Peyer's patch (tissue), 4 donors: ENCODE data around the gene ATP9B. TPM values are rescaled to one million over a fixed set of nuclear protein-coding genes. Genes with fewer than 3 reads are reported as not detected.

Experiments used
- DNase-seq, 3 donors: peaks; one replicate each; pipeline ENCODE4 v3.0.0-alpha.2; 2017 to 2019
- H3K27ac ChIP-seq, 4 donors: fragments of 200-600 bp; sonication (generic); one replicate each; pipeline ENCODE4 v1.5.1; 2016 to 2019
- H3K27me3 ChIP-seq, 2 donors: fragments of 200-600 bp; sonication (generic); one replicate each; pipeline ENCODE4 v1.5.1; 2019
- H3K36me3 ChIP-seq, 3 donors: fragments of 200-600 bp; sonication (generic); one replicate each; pipeline ENCODE4 v1.5.1; 2016 to 2019
- H3K4me1 ChIP-seq, 4 donors: fragments of 200-600 bp; sonication (generic); one replicate each; pipeline ENCODE4 v1.5.1; 2016 to 2019
- H3K4me3 ChIP-seq, 4 donors: fragments of 200-600 bp; sonication (generic); 1 replicate in 3 of 4; 2 replicates in 1 of 4; pipeline ENCODE4 v1.5.1; 2016 to 2019; ENCODE audit warnings: mild to moderate bottlenecking in 1 of 4
- H3K9me3 ChIP-seq, 4 donors: fragments of 200-600 bp; sonication (generic); one replicate each; pipeline ENCODE4 v1.5.1; 2016 to 2019; ENCODE audit warnings: mild to moderate bottlenecking in 1 of 4
- CTCF ChIP-seq, 6 experiments: fragments of 450-650 bp in 4 of 6; fragments of 200-600 bp in 2 of 6; sonication (generic) in 1 of 6; IDR thresholded peaks; one replicate each; pipeline ENCODE4 v1.5.1; 2017 to 2019; ENCODE audit warnings: antibody characterized with exemption in 6 of 6, mild to moderate bottlenecking in 3 of 6, moderate library complexity in 1 of 6
- POLR2A ChIP-seq, 2 donors: fragments of 450-650 bp; IDR thresholded peaks; one replicate each; pipeline ENCODE4 v1.5.1; 2017; ENCODE audit warnings: antibody characterized with exemption in 2 of 2, mild to moderate bottlenecking in 2 of 2, moderate library complexity in 2 of 2
- total RNA-seq, 4 donors: library from RNA; depleted of rRNA; stranded (reverse); fragments of >200 nt; gene quantifications; one replicate each; pipeline ENCODE4 v1.1.0, GENCODE V29; 2016

Gene ATP9B
- total RNA-seq, 4 donors from 2014 or later: 37.5 to 107 (median 61.9) TPM

- H3K4me1 ChIP-seq: no peaks in the 10 kb centered on the region
- no peak overlapping the region for H3K4me3 ChIP-seq
- no peak for DNase-seq
- H3K27ac ChIP-seq: no peak overlapping the region
- no peaks in the 10 kb centered on the region for H3K27me3 ChIP-seq
- TF ChIP-seq CTCF (IDR thresholded peaks at IDR 0.05) (no peak), POLR2A (IDR thresholded peaks at IDR 0.05) (no peak)
- H3K9me3 ChIP-seq: no peaks in the 10 kb centered on the region
- peaks cover 0 to 16% (median 0%) of the 10 kb centered on the region in 3 donors for H3K36me3 ChIP-seq
Observed at GRCh38 chr18:79365701-79366100, 296.5 kb downstream of the ATP9B start.

GRCh38 chr18:79366177-79367094, 297.2 kb downstream of the ATP9B start:
- no peak overlapping the region for H3K4me3 ChIP-seq
- H3K36me3 ChIP-seq: peaks cover 0 to 11% (median 0%) of the 10 kb centered on the region in 3 donors
- no peak for DNase-seq
- no peaks in the 10 kb centered on the region for H3K27me3 ChIP-seq
- H3K4me1 ChIP-seq: no peaks in the 10 kb centered on the region
- H3K9me3 ChIP-seq: no peaks in the 10 kb centered on the region
- no peak overlapping the region for H3K27ac ChIP-seq
- TF ChIP-seq CTCF (IDR thresholded peaks at IDR 0.05): no peak

GRCh38 chr18:79367480-79367879, 298.3 kb downstream of the ATP9B start:
- Histone ChIP-seq H3K27ac (no peak overlapping the region), H3K27me3 (no peaks in the 10 kb centered on the region), H3K9me3 (no peaks in the 10 kb centered on the region), H3K4me3 (no peak overlapping the region), H3K36me3 (peaks cover 0 to 2% (median 0%) of the 10 kb centered on the region in 3 donors), H3K4me1 (no peaks in the 10 kb centered on the region)
- TF ChIP-seq POLR2A (IDR thresholded peaks at IDR 0.05) (no peak), CTCF (IDR thresholded peaks at IDR 0.05) (no peak)
- DNase-seq: no peak

GRCh38 chr18:79367989-79368388, 298.8 kb downstream of the ATP9B start:
- Histone ChIP-seq H3K36me3 (no peaks in the 10 kb centered on the region), H3K27ac (no peak overlapping the region), H3K27me3 (no peaks in the 10 kb centered on the region), H3K4me3 (no peak overlapping the region), H3K4me1 (no peaks in the 10 kb centered on the region), H3K9me3 (no peaks in the 10 kb centered on the region)
- DNase-seq: peak in 1 of 3 donors; percentile 13
- TF ChIP-seq CTCF (IDR thresholded peaks at IDR 0.05): no peak
- TF ChIP-seq POLR2A (IDR thresholded peaks at IDR 0.05): no peak

GRCh38 chr18:79368681-79369080, 299.5 kb downstream of the ATP9B start:
- no peaks in the 10 kb centered on the region for H3K36me3 ChIP-seq
- TF ChIP-seq POLR2A (IDR thresholded peaks at IDR 0.05): no peak
- no peak for TF ChIP-seq CTCF (IDR thresholded peaks at IDR 0.05)

More at GRCh38 chr18:79368681-79369080, 299.5 kb downstream of the ATP9B start:
- Histone ChIP-seq H3K27ac (no peak overlapping the region), H3K4me3 (no peak overlapping the region), H3K9me3 (no peaks in the 10 kb centered on the region), H3K27me3 (no peaks in the 10 kb centered on the region), H3K4me1 (no peaks in the 10 kb centered on the region)
- DNase-seq: no peak
